Measurements from ENCODE around the gene SORCS2. TPM values are rescaled to one million over a fixed set of nuclear protein-coding genes. Genes with fewer than 3 reads are reported as not detected.

Gene SORCS2
- total and polyA plus RNA-seq, 2 donors (not counting 1 experiment from before 2014, with no cell fraction given), result not detected

- no peaks in the 10 kb centered on the region for H3K9me3 Mint-ChIP-seq (ENCODE audit: insufficient read depth)
- no peak for ATAC-seq (ENCODE audit: low read depth)
- H3K4me1 Mint-ChIP-seq, result no peaks in the 10 kb centered on the region
Measured at GRCh38 chr4:7741946-7742806, 549.8 kb downstream of the SORCS2 start.

DNA sequence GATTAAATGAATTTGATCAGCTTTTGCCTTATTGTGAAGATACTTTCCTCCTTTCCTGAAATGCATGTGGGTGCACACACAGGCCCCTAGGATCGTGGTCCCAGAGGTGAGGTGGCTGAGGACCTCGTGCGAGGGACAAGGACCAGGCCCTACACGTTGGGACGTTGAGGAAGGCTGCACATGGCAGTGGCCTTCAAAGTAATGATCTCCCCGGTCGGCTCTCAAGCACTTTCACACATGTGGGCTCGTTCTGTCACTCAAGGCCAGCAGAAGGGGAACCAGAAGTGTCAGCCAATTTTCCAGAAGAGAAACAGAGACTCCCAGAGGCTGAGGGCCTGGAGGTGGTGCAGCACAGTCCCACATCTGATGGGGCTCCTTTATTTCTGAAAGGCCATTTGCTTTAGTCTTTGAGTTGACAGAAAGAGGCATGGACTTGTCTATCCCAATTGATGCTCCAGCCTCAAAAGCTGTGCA is 550.5 kb downstream of the SORCS2 start:
- TF ChIP-seq, protein P1, sequence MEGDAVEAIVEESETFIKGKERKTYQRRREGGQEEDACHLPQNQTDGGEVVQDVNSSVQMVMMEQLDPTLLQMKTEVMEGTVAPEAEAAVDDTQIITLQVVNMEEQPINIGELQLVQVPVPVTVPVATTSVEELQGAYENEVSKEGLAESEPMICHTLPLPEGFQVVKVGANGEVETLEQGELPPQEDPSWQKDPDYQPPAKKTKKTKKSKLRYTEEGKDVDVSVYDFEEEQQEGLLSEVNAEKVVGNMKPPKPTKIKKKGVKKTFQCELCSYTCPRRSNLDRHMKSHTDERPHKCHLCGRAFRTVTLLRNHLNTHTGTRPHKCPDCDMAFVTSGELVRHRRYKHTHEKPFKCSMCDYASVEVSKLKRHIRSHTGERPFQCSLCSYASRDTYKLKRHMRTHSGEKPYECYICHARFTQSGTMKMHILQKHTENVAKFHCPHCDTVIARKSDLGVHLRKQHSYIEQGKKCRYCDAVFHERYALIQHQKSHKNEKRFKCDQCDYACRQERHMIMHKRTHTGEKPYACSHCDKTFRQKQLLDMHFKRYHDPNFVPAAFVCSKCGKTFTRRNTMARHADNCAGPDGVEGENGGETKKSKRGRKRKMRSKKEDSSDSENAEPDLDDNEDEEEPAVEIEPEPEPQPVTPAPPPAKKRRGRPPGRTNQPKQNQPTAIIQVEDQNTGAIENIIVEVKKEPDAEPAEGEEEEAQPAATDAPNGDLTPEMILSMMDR (IDR thresholded peaks at IDR 0.05), result no peak
- no peak for TF ChIP-seq EZH2 (IDR thresholded peaks at IDR 0.05; ENCODE audit: borderline replicate concordance, insufficient read depth, low read depth, low read length, poor library complexity, severe bottlenecking)
- Histone ChIP-seq H3K9me3 (ENCODE audit: control extremely low read depth in 1 of 3, control insufficient read depth in 2 of 3, insufficient read depth in 1 of 3, low read length in 2 of 3) (peaks cover 0 to 21% (median 0%) of the 10 kb centered on the region in 3 donors), H3K27me3 (replicated peaks in 1 of 4; ENCODE audit: control extremely low read depth in 1 of 4, control insufficient read depth in 3 of 4, insufficient read depth in 4 of 4, low read length in 3 of 4) (no peaks in the 10 kb centered on the region), H2AFZ (ENCODE audit: insufficient read depth, low read depth, low read length, poor library complexity, severe bottlenecking) (no peak overlapping the region), H3K4me1 (ENCODE audit: control insufficient read depth in 2 of 2, insufficient read depth in 2 of 2, low read length in 2 of 2) (no peaks in the 10 kb centered on the region), H4K20me1 (ENCODE audit: control insufficient read depth, insufficient read depth, low read length, poor library complexity, severe bottlenecking) (no peaks in the 10 kb centered on the region), H3K27ac (ENCODE audit: low read length in 2 of 2) (no peak overlapping the region), H3K36me3 (replicated peaks in 1 of 2; ENCODE audit: control extremely low read depth in 1 of 2, control insufficient read depth in 1 of 2, extremely low read depth in 1 of 2, insufficient read depth in 2 of 2, low read length in 1 of 2) (no peaks in the 10 kb centered on the region), H3K79me2 (ENCODE audit: control insufficient read depth, insufficient read depth, low read length) (no peaks in the 10 kb centered on the region), H3K9ac (ENCODE audit: low read length) (no peak overlapping the region), H3K4me2 (replicated peaks; ENCODE audit: low read depth, low read length, poor library complexity, severe bottlenecking) (no peak overlapping the region), H3K4me3 (ENCODE audit: control extremely low read depth in 1 of 5, extremely low read depth in 1 of 5, insufficient read depth in 1 of 5, low read depth in 2 of 5, low read length in 4 of 5) (no peak overlapping the region)
- no peaks in the 10 kb centered on the region for H3K9me3 Mint-ChIP-seq (ENCODE audit: insufficient read depth)
- CTCF ChIA-PET, result no interaction called here
- ATAC-seq (ENCODE audit: low read depth) (no peak), DNase-seq (no peak)
- no peaks in the 10 kb centered on the region for H3K4me1 Mint-ChIP-seq
- POLR2A ChIA-PET, result no interaction called here
- no peak overlapping the region for H3K4me3 Mint-ChIP-seq
- H3K27me3 Mint-ChIP-seq, result peaks cover 7% of the 10 kb centered on the region
- intact Hi-C loops (cut with micrococcal nuclease), result no loop called here
- 59% methylated on average over 8 of the region's 8 CpGs for WGBS (ENCODE audit: insufficient coverage)
- H3K27ac Mint-ChIP-seq, result no peak overlapping the region

More at GRCh38 chr4:7741946-7742806, 549.8 kb downstream of the SORCS2 start:
- no peaks in the 10 kb centered on the region for H3K27me3 ChIP-seq (replicated peaks in 1 of 4; ENCODE audit: control extremely low read depth in 1 of 4, control insufficient read depth in 3 of 4, insufficient read depth in 4 of 4, low read length in 3 of 4)
- WGBS (ENCODE audit: insufficient coverage), result 83% methylated on average over 10 of the region's 18 CpGs
- no peak overlapping the region for H3K4me3 Mint-ChIP-seq
- H3K27ac ChIP-seq (ENCODE audit: low read length in 2 of 2), result no peak overlapping the region
- H3K27me3 Mint-ChIP-seq, result peaks cover 7% of the 10 kb centered on the region
- POLR2A ChIA-PET, result no interaction called here
- TF ChIP-seq, protein P1 (IDR thresholded peaks at IDR 0.05), result no peak
- TF ChIP-seq EZH2 (IDR thresholded peaks at IDR 0.05; ENCODE audit: borderline replicate concordance, insufficient read depth, low read depth, low read length, poor library complexity, severe bottlenecking), result no peak
- H3K27ac Mint-ChIP-seq, result no peak overlapping the region
- H3K4me3 ChIP-seq (ENCODE audit: control extremely low read depth in 1 of 5, extremely low read depth in 1 of 5, insufficient read depth in 1 of 5, low read depth in 2 of 5, low read length in 4 of 5), result no peak overlapping the region
- H3K4me1 ChIP-seq (ENCODE audit: control insufficient read depth in 2 of 2, insufficient read depth in 2 of 2, low read length in 2 of 2), result no peaks in the 10 kb centered on the region
- H3K9ac ChIP-seq (ENCODE audit: low read length), result no peak overlapping the region
- H3K9me3 ChIP-seq (ENCODE audit: control extremely low read depth in 1 of 3, control insufficient read depth in 2 of 3, insufficient read depth in 1 of 3, low read length in 2 of 3), result peaks cover 0 to 24% (median 0%) of the 10 kb centered on the region in 3 donors
- H3K79me2 ChIP-seq (ENCODE audit: control insufficient read depth, insufficient read depth, low read length), result no peaks in the 10 kb centered on the region
- H4K20me1 ChIP-seq (ENCODE audit: control insufficient read depth, insufficient read depth, low read length, poor library complexity, severe bottlenecking), result no peaks in the 10 kb centered on the region
- DNase-seq, result no peak
- CTCF ChIA-PET, result no interaction called here
- no peaks in the 10 kb centered on the region for H3K36me3 ChIP-seq (replicated peaks in 1 of 2; ENCODE audit: control extremely low read depth in 1 of 2, control insufficient read depth in 1 of 2, extremely low read depth in 1 of 2, insufficient read depth in 2 of 2, low read length in 1 of 2)
- no peak overlapping the region for H2AFZ ChIP-seq (ENCODE audit: insufficient read depth, low read depth, low read length, poor library complexity, severe bottlenecking)
- intact Hi-C loops (cut with micrococcal nuclease), result no loop called here
- no peak overlapping the region for H3K4me2 ChIP-seq (replicated peaks; ENCODE audit: low read depth, low read length, poor library complexity, severe bottlenecking)
